ENCODE measurements around the gene DISC1.

DNA sequence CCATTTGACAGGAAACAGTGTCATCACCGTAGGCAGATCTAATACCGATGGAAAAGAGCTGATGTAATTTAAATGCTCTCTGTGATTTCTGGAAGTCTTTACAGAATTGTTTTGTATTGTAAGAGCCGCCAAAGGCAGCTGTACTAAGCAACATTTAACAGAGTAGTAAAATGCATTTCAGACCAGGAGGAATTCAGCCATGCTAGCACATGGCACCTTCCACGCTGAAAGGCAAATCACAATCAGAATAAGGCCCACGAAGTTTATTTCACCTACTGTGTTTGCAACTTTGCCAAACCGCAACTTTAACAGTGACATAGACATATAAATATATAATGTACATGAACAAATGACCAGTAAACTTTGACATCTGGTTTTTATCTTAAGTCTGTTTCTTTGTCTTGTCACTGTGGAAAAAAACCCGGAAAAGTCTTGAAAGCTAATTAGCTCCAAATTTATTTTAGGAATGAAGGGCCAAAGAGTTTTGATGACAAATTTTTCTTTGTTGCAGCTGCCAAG is 26.1 kb upstream of the DISC1 start:
- TF ChIP-seq, protein P1, sequence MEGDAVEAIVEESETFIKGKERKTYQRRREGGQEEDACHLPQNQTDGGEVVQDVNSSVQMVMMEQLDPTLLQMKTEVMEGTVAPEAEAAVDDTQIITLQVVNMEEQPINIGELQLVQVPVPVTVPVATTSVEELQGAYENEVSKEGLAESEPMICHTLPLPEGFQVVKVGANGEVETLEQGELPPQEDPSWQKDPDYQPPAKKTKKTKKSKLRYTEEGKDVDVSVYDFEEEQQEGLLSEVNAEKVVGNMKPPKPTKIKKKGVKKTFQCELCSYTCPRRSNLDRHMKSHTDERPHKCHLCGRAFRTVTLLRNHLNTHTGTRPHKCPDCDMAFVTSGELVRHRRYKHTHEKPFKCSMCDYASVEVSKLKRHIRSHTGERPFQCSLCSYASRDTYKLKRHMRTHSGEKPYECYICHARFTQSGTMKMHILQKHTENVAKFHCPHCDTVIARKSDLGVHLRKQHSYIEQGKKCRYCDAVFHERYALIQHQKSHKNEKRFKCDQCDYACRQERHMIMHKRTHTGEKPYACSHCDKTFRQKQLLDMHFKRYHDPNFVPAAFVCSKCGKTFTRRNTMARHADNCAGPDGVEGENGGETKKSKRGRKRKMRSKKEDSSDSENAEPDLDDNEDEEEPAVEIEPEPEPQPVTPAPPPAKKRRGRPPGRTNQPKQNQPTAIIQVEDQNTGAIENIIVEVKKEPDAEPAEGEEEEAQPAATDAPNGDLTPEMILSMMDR (IDR thresholded peaks at IDR 0.05; ENCODE audit: insufficient read depth, low read length) = no peak
- TF ChIP-seq POLR2AphosphoS5 (IDR thresholded peaks at IDR 0.05; ENCODE audit: low read depth) (no peak), GABPA (IDR thresholded peaks at IDR 0.05; ENCODE audit: low read depth) (no peak), SPI1 (IDR thresholded peaks at IDR 0.05; ENCODE audit: borderline replicate concordance, low read depth) (no peak)
- TF ChIP-seq, protein P2, sequence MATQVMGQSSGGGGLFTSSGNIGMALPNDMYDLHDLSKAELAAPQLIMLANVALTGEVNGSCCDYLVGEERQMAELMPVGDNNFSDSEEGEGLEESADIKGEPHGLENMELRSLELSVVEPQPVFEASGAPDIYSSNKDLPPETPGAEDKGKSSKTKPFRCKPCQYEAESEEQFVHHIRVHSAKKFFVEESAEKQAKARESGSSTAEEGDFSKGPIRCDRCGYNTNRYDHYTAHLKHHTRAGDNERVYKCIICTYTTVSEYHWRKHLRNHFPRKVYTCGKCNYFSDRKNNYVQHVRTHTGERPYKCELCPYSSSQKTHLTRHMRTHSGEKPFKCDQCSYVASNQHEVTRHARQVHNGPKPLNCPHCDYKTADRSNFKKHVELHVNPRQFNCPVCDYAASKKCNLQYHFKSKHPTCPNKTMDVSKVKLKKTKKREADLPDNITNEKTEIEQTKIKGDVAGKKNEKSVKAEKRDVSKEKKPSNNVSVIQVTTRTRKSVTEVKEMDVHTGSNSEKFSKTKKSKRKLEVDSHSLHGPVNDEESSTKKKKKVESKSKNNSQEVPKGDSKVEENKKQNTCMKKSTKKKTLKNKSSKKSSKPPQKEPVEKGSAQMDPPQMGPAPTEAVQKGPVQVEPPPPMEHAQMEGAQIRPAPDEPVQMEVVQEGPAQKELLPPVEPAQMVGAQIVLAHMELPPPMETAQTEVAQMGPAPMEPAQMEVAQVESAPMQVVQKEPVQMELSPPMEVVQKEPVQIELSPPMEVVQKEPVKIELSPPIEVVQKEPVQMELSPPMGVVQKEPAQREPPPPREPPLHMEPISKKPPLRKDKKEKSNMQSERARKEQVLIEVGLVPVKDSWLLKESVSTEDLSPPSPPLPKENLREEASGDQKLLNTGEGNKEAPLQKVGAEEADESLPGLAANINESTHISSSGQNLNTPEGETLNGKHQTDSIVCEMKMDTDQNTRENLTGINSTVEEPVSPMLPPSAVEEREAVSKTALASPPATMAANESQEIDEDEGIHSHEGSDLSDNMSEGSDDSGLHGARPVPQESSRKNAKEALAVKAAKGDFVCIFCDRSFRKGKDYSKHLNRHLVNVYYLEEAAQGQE (IDR thresholded peaks at IDR 0.05; ENCODE audit: insufficient replicate concordance, low read depth) = no peak

Measured in HL-60 (cell line).